Thyroid gland (tissue), 4 donors: ENCODE results near the gene CASP2.

Experiments used
- POLR2A ChIP-seq, 2 donors: fragments of 450-650 bp; IDR thresholded peaks; one replicate each; pipeline ENCODE4 v1.6.1; 2017; ENCODE audit warnings: antibody characterized with exemption in 2 of 2, mild to moderate bottlenecking in 2 of 2, moderate library complexity in 1 of 2
- TF ChIP-seq, protein P1 (sequence below), 6 experiments: fragments of 200-600 bp in 3 of 6; fragments of 450-650 bp in 3 of 6; sonication (generic) in 3 of 6; IDR thresholded peaks; one replicate each; pipeline ENCODE4 v1.5.1; 2016 to 2019; ENCODE audit warnings: antibody characterized with exemption in 6 of 6, mild to moderate bottlenecking in 2 of 6, inconsistent platforms in 1 of 6, moderate library complexity in 1 of 6

DNA sequence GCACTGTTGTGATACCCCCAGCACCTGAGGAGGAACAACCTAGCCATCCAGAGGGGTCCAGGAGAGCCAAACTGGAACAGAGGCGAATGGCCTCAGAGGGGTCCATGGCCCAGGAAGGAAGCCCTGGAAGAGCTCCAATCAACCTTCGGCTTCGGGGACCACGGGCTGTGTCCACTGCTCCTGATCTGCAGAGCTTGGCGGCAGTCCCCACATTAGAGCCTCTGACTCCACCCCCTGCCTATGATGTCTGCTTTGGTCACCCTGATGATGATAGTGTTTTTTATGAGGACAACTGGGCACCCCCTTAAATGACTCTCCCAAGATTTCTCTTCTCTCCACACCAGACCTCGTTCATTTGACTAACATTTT lies 1.6 kb upstream of the CASP2 start:
- no peak for TF ChIP-seq POLR2A (IDR thresholded peaks at IDR 0.05)
- TF ChIP-seq, protein P1, sequence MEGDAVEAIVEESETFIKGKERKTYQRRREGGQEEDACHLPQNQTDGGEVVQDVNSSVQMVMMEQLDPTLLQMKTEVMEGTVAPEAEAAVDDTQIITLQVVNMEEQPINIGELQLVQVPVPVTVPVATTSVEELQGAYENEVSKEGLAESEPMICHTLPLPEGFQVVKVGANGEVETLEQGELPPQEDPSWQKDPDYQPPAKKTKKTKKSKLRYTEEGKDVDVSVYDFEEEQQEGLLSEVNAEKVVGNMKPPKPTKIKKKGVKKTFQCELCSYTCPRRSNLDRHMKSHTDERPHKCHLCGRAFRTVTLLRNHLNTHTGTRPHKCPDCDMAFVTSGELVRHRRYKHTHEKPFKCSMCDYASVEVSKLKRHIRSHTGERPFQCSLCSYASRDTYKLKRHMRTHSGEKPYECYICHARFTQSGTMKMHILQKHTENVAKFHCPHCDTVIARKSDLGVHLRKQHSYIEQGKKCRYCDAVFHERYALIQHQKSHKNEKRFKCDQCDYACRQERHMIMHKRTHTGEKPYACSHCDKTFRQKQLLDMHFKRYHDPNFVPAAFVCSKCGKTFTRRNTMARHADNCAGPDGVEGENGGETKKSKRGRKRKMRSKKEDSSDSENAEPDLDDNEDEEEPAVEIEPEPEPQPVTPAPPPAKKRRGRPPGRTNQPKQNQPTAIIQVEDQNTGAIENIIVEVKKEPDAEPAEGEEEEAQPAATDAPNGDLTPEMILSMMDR (IDR thresholded peaks at IDR 0.05) = no peak
